Brain pericyte (primary cell): ENCODE data around the gene ZDHHC7.

Experiments
- DNase-seq: peaks from one replicate; pipeline ENCODE4 v3.0.0-alpha.2; 2012; ENCODE audit warnings: low read depth, low spot score

ZDHHC7 gene

GRCh38 chr16:85019659-85020245 is 8.4 kb upstream of the ZDHHC7 start:
- DNase-seq = no peak

- DNase-seq = no peak
Observed at GRCh38 chr16:85018529-85019236, 7.3 kb upstream of the ZDHHC7 start.

- DNase-seq = no peak
Observed at GRCh38 chr16:85017633-85018032, 6.3 kb upstream of the ZDHHC7 start.

GRCh38 chr16:85017151-85017550 is 5.8 kb upstream of the ZDHHC7 start:
- no peak for DNase-seq

GRCh38 chr16:85015481-85016187 is 4.3 kb upstream of the ZDHHC7 start:
- no peak for DNase-seq

GRCh38 chr16:85014311-85014710 is 3.0 kb upstream of the ZDHHC7 start:
- DNase-seq = no peak

GRCh38 chr16:85011846-85012284 is 530 bp upstream of the ZDHHC7 start:
- DNase-seq = no peak

- no peak for DNase-seq
Observed at GRCh38 chr16:85010446-85010930, 847 bp downstream of the ZDHHC7 start.

GRCh38 chr16:85008271-85008670 is 3.1 kb downstream of the ZDHHC7 start:
- no peak for DNase-seq

- no peak for DNase-seq
Observed at GRCh38 chr16:85007496-85008214, 3.7 kb downstream of the ZDHHC7 start.

- no peak for DNase-seq
Observed at GRCh38 chr16:85006639-85007038, 4.7 kb downstream of the ZDHHC7 start.

GRCh38 chr16:85005285-85006069 is 5.9 kb downstream of the ZDHHC7 start:
- DNase-seq = no peak

- no peak for DNase-seq
Observed at GRCh38 chr16:85004587-85005205, 6.6 kb downstream of the ZDHHC7 start.

- DNase-seq = no peak
Observed at GRCh38 chr16:85003725-85004586, 7.4 kb downstream of the ZDHHC7 start.

GRCh38 chr16:85003076-85003475 is 8.3 kb downstream of the ZDHHC7 start:
- DNase-seq = no peak

GRCh38 chr16:85002608-85003007 is 8.7 kb downstream of the ZDHHC7 start:
- no peak for DNase-seq

- DNase-seq = no peak
Observed at GRCh38 chr16:85002099-85002541, 9.2 kb downstream of the ZDHHC7 start.

- DNase-seq = no peak
Observed at GRCh38 chr16:84999857-85000480, 11.4 kb downstream of the ZDHHC7 start.

- DNase-seq = no peak
Observed at GRCh38 chr16:84999200-84999599, 12.1 kb downstream of the ZDHHC7 start.
